NOMO-1 treated with dmso at 0.1 percent for 144 hours (cell line): Measurements from ENCODE around the gene ZNF415.
"Not testable (repeated sequence)": the region's sequence is repeated elsewhere in the genome, so short reads cannot be mapped to it uniquely, and the experiment has no call there.

ENCODE experiments used
- DNase-seq: peaks from one replicate; lab custom pipeline; 2025; ENCODE audit not compliant: unreplicated experiment; lab: John Stamatoyannopoulos, UW

ZNF415 gene

GRCh38 chr19:53103234-53104203 lies 29.2 kb downstream of the ZNF415 start, which contains the start of gene ZNF160:
TSS of gene ZNF160 (minus strand) at chr19:53103422. CDS start at chr19:53086276, 17,146 bp downstream.
- peak; percentile 96 for DNase-seq

- no peak for DNase-seq
Measured at GRCh38 chr19:53102756-53103233, 29.9 kb downstream of the ZNF415 start.

GRCh38 chr19:53102206-53102755 lies 30.4 kb downstream of the ZNF415 start:
- DNase-seq = peak; percentile 6

GRCh38 chr19:53101518-53101917 lies 31.2 kb downstream of the ZNF415 start:
- DNase-seq = no peak

GRCh38 chr19:53098570-53098969 lies 34.1 kb downstream of the ZNF415 start:
- not testable (repeated sequence) for DNase-seq

GRCh38 chr19:53096982-53097690 lies 35.6 kb downstream of the ZNF415 start:
- DNase-seq = not testable (repeated sequence)

- DNase-seq = not testable (repeated sequence)
Measured at GRCh38 chr19:53096579-53096978, 36.1 kb downstream of the ZNF415 start.

GRCh38 chr19:53094754-53095575 lies 37.7 kb downstream of the ZNF415 start:
- DNase-seq = no peak

GRCh38 chr19:53092723-53093122 lies 40.0 kb downstream of the ZNF415 start:
- no peak for DNase-seq

- DNase-seq = no peak
Measured at GRCh38 chr19:53091413-53092254, 41.1 kb downstream of the ZNF415 start.

GRCh38 chr19:53088091-53088490 lies 44.6 kb downstream of the ZNF415 start:
- no peak for DNase-seq

- DNase-seq = no peak
Measured at GRCh38 chr19:53086949-53087348, 45.8 kb downstream of the ZNF415 start.

- no peak for DNase-seq
Measured at GRCh38 chr19:53085496-53085895, 47.2 kb downstream of the ZNF415 start.

- no peak for DNase-seq
Measured at GRCh38 chr19:53082929-53083328, 49.8 kb downstream of the ZNF415 start.

GRCh38 chr19:53079313-53079924 lies 53.3 kb downstream of the ZNF415 start:
- DNase-seq = no peak

- DNase-seq = no peak
Measured at GRCh38 chr19:53078668-53079067, 54.0 kb downstream of the ZNF415 start.

- no peak for DNase-seq
Measured at GRCh38 chr19:53076984-53077383, 55.7 kb downstream of the ZNF415 start.

GRCh38 chr19:53068834-53069233 lies 63.9 kb downstream of the ZNF415 start:
- DNase-seq = no peak

- DNase-seq = no peak
Measured at GRCh38 chr19:53068199-53068598, 64.5 kb downstream of the ZNF415 start.
